ELF-1 (cell line): ENCODE data around the gene PIP4P1.

Experiments used
- DNase-seq: peaks from one replicate; pipeline ENCODE4 v3.0.0-alpha.2; 2016; ENCODE audit warnings: low read depth, low spot score

PIP4P1 gene

GRCh38 chr14:20438664-20439063, 22.6 kb downstream of the PIP4P1 start:
- no peak for DNase-seq

GRCh38 chr14:20436363-20436755, 24.9 kb downstream of the PIP4P1 start:
- no peak for DNase-seq

- DNase-seq, result no peak
Observed at GRCh38 chr14:20435582-20436362, 25.5 kb downstream of the PIP4P1 start, which contains the start of gene KLHL33. KLHL33 (minus strand) TSS chr14:20436166; CDS start chr14:20435811, 355 bp downstream.

GRCh38 chr14:20434701-20435581, 26.3 kb downstream of the PIP4P1 start:
- DNase-seq, result no peak

- no peak for DNase-seq
Observed at GRCh38 chr14:20429801-20430669, 31.2 kb downstream of the PIP4P1 start.

GRCh38 chr14:20428802-20429201, 32.4 kb downstream of the PIP4P1 start:
- no peak for DNase-seq

GRCh38 chr14:20428010-20428365, 33.2 kb downstream of the PIP4P1 start:
- DNase-seq, result no peak

GRCh38 chr14:20427231-20428009, 33.8 kb downstream of the PIP4P1 start:
- DNase-seq, result peak; percentile 14

- DNase-seq, result no peak
Observed at GRCh38 chr14:20424851-20425250, 36.4 kb downstream of the PIP4P1 start.

- DNase-seq, result no peak
Observed at GRCh38 chr14:20422886-20423285, 38.3 kb downstream of the PIP4P1 start.

GRCh38 chr14:20421267-20421666, 40.0 kb downstream of the PIP4P1 start:
- no peak for DNase-seq

- no peak for DNase-seq
Observed at GRCh38 chr14:20419419-20419818, 41.8 kb downstream of the PIP4P1 start.

GRCh38 chr14:20418501-20418909, 42.7 kb downstream of the PIP4P1 start:
- DNase-seq, result no peak

- no peak for DNase-seq
Observed at GRCh38 chr14:20417250-20418186, 43.7 kb downstream of the PIP4P1 start.

- no peak for DNase-seq
Observed at GRCh38 chr14:20416223-20416622, 45.0 kb downstream of the PIP4P1 start.

- peak; percentile 56 for DNase-seq
Observed at GRCh38 chr14:20415782-20416206, 45.4 kb downstream of the PIP4P1 start.

- no peak for DNase-seq
Observed at GRCh38 chr14:20413744-20414082, 47.5 kb downstream of the PIP4P1 start.

- DNase-seq, result peak; percentile 87
Observed at GRCh38 chr14:20412876-20413743, 48.1 kb downstream of the PIP4P1 start, which contains the start of gene TEP1. TEP1 (minus strand) TSS chr14:20413501; CDS start chr14:20408439, 5,062 bp downstream.

GRCh38 chr14:20412411-20412810, 48.8 kb downstream of the PIP4P1 start:
- DNase-seq, result no peak
